GF-D8 (cell line): ENCODE results near the gene EVC.
A peak's percentile ranks its signal among the peaks of the same experiment; 100 is the strongest.
"Not testable (repeated sequence)": the region's sequence is repeated elsewhere in the genome, so short reads cannot be mapped to it uniquely, and the experiment has no call there.

ENCODE experiments used
- DNase-seq: peaks from one replicate; lab custom pipeline; 2025; lab: John Stamatoyannopoulos, UW

The EVC gene

DNA sequence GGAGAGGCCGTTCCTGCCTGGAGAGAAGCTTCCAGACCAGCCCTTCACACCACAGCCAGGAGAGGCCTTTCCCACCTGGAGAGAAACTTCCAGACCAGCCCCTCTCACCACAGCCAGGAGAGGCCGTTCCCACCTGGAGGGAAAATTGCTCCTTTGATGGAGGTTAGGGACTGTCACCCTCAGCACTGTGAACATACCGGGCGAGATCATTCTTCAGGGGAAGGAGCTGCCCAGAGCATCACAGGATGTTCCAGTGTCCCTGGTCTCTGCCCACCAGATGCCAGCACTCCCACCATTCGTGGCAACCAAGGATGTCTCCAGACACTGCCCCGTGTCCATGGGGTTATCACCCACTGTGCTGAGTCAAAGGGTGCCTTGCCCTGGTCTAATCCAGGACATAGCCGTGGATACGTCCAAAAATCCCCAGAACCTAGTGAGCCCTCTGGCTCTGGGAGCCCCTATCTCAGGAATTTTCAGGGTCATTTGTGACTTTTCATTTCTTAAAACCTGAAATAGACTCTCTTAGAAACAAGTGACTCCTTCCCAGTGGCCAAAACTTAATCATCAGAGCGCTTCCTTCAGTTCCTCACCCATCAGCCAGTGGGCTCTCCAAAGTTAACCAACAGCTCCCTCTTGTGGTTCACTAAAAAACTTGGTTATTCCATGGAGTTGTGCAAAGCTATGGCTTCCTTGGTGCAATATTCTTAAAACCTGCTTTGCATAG is 101.7 kb downstream of the EVC start:
- peak; percentile 43 for DNase-seq

DNA sequence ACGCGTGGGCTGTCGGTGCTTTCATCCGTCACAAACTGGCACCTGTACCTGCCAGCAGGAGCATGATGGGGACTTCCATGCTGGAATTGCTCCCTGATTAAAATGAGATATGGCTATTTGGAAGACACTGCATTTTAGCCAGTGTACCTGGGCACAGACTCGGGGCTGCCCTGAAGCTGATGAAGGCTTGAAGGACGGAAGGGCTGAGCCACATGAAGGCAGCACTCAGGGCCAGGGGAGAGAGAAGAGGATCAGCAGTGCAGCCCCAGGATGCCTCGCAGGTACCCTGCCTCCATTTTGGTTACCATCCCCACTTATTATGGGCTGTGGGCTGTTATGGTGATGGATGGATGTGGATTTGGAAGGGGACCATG is 102.9 kb downstream of the EVC start:
- DNase-seq: no peak

DNA sequence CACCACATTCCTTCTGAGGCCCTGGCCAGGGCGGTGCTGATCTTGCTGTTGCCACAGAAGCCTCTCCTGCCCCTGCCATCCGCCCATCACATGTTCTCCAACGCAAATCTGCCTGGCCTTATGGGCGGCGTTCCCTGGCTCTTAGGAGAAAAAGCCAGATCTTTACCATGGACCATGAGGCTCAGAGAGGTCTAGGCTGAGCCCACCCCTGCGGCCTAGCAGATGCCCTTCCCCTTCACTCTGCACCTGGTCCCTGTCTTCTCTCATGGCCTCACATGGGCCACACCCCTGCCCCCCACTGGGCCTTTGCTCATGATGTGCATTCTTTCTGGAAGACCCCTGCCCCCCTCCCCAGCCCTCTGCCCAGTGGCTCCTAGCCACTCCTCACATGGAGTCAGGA is 103.4 kb downstream of the EVC start:
- no peak for DNase-seq

DNA sequence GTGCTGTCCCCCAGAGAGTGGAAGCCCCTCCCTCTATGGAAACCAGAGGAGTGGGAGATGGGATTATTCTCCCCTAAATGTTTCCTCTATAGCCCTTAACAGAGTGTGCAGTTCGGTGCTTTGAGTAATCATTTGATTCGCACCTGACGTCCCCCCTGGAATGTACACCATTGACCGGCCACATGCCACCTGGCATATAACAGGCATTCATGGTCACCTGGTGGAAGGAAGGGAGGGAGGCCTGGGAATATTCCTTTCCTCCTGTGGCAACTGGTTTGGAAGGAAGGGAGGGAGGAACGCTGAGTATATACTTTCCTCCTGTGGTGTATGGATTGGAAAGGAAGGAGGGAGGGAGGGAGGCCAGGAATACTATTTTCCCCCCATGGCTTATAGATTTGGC is 104.6 kb downstream of the EVC start:
- DNase-seq: no peak

DNA sequence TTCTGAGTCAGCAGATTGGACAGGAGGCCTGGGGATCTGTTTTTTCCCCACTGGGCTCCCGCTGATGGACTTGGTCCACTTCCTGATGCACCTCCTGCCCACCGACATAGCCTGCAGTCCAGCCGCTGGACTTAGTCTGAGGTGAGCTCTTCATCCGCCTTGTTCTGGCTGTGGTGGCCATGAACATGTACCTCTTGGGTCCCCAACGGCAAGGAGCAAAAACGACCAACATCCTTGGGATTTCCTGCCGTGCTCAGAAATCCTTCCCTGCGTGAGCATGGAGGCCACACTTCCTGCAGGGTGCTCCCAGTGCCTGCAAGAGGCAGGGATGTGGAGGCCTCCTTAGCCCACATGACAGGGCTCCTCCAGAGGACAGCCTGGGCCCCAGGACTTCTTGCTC is 105.1 kb downstream of the EVC start:
- DNase-seq: no peak

DNA sequence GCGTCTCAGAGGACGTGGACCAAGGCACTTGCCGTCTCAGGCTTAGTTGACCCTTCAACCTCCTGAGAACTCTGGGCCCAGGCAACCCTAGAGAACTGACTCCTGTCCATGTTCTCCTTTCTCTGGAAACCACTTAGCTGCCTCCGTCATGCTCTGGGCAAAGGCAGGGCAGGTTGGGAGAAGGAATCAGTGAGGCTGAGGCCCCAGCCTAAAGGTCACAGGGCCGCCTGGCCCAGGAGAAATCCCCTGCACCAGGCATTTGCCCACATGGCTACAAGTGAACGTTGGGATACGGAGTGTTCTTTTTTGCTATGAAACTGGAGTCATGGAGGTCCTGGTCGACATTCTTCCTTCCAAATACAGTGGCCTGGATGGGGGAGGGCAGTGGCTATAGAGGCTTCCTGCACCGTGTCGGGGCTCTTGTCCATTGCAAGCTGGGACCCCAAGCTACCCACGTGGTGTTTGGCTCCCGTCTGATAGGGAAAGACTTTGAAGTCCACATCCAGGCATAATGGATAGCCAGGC is 105.9 kb downstream of the EVC start:
- DNase-seq: no peak

DNA sequence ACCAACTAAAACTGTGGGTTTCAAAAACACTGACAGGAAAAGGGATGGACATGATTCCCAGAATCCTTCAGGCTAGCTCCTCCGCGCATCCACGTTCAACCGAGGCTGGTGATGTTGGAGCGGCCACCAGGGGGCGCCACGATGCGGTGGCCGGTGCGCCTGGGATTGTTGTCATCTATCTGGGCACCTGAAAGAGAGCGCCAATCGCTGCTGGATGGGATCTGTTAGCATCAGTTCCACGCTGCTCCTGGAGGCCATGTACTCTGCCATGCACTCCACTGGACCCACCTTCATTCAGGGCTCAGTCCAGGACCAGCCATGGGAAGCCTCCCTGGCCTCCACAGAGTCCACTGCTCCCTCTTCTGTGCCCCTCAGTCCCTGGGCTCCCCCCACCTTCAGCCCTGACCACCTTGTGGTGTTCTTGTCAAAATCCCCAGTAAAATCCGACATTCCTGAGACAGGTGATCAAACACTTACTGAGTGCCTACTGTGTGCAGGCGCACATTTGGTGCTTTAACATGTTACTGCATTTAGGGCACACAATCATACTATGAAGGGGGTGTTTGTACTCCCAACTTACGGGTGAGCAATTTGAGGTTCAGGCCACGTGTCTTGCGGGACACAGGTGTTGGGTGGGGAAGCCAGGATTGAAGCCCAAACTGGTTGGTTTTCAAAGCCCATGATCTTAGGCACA is 110.8 kb downstream of the EVC start:
- no peak for DNase-seq

DNA sequence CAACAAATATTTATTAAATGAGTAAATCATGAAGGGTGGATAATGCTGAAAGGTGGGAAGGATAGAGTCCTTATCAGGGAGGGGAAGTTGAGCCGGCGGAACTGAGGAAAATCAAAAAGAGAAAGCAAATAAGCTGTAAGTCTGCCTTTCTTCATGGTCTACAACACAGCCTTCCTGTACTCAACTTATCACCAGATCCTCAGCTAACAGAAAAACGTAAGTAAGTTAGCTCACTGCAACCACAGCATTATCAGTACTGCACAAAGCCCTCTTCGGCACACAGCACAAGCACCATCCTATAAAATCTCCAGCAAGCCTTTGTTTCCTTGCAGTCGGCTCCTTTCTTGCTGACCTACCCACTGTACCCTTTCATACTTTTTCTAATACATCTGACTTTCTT is 111.6 kb downstream of the EVC start:
- DNase-seq: peak; percentile 31

DNA sequence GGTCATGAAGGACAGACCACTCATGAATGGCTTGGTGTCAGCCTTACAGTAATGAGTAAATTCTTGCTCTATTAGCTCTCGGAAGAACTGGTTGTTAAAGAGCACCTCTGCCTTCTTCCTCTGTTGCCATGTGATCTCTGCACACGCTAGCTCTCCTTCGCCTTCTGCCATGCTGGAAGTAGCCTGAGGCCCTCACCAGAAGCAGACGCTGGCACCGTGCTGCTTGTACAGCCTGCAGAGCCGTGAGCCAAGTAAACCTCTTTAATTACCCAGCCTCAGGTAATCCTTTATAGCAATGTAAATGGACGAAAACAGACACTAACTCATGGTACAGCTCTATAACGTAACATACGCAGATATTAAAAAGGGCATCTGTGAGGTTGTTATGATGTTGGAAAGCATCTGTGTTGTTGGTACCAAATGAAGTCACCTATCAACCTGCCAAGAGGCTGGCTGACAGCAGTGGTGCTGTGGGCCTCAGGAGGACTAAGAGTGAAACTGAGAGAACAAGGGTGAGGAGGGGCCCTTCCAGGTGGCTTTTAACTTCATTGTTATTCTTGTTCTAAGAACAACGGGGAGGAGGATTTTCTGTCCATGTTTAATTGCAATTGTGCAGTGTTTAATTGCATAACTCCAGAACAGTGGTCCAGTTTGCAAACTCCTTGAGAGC is 112.7 kb downstream of the EVC start:
- no peak for DNase-seq

DNA sequence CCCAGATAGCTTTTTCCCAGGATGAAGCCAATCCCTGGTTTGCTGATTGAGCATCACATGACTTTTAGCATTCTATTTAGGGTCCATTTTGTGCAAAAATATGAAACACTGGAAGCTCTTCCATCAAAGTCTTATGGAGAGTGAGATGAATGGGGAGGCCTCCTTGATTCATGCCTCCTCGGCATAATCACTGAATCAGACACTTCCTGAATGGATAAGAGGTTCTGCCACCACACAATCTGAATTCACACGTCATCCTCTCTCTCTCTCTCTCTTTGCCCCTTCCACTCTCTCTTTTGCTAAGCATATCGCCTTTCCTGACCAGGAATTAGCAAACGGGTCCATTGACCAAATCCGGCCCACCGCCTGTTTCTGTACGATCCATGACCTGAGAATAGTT is 113.2 kb downstream of the EVC start:
- no peak for DNase-seq

DNA sequence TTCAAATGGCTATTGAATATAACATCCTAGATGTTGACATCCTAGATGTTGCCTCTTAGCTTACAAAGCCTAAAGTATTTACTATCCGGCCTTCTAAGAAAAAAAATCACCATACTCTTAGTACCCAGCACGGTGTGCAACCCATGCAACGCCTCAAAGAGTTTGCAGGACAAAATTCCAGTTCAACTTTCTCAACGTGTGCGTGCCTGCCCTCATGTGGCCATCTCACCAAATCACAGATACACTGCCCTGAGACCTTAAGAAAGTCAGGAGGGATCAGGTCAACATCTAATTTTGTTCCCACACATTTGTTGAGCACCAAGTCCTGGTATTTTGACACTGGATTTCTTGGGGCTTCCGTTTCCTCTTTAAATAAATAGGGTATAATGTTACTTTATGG is 113.6 kb downstream of the EVC start:
- DNase-seq: no peak

DNA sequence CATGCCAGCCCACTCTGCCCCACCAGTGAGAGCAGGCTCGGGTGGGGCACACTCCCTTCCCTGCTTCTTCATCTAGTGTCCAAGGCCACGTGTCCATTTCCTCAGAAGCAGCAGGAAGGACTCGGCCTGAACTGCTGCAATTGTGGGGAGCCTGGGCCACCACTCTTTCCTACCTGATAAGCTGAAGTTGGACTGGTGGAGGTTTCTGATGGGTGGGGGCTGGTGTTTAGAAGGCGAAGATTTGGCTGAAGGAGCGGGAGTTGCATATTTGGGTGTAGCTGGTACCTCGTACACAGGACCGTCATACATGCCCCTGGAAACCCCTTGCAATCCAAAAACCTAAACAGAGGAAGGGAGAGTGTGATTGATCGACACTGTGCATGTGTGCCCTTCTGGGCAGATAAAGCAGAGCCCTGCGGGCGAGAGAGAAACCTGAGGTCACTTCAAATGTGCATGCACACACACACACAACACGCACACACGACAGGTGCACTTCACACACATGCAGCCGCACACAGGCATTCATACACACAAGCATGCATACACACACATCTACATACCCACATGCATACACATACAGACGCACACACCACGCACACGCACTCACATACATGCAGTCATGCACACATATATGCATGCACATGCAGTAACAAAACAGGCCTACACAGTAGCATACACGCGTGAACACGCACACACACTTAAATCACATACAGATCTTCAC is 114.5 kb downstream of the EVC start:
- DNase-seq: no peak

DNA sequence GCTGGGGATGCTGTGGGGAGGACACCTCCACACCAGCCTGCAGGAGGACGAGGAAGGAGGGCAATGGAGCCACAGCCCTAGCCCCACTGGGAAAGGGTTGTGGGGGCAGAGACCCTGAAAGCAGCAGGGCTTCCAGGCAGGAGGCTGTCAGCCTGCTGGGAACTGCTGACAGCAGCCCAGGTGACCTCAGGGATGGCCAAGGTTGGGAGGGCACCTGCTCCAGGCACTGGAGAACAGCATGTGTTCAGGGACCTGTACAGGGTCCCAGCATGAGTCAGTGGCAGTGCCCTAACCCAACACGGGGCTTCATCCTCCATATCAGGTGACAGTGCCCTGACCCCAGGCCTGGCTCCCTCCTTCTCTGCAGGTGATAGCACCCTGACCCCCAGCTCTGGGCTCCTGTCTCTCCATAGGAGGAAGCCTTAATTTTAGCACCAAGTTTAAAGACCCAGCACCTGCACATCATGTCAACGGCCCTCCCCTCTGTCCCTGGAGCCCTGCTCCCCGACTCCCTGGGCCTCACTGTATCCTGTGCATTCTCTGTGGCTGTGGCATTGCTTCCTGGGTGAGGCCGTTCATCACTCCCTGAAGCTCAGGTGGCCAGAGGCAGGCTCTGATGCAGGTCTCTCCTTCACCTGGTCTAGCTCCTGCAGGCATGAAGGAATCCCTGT is 115.6 kb downstream of the EVC start:
- DNase-seq: peak; percentile 65

DNA sequence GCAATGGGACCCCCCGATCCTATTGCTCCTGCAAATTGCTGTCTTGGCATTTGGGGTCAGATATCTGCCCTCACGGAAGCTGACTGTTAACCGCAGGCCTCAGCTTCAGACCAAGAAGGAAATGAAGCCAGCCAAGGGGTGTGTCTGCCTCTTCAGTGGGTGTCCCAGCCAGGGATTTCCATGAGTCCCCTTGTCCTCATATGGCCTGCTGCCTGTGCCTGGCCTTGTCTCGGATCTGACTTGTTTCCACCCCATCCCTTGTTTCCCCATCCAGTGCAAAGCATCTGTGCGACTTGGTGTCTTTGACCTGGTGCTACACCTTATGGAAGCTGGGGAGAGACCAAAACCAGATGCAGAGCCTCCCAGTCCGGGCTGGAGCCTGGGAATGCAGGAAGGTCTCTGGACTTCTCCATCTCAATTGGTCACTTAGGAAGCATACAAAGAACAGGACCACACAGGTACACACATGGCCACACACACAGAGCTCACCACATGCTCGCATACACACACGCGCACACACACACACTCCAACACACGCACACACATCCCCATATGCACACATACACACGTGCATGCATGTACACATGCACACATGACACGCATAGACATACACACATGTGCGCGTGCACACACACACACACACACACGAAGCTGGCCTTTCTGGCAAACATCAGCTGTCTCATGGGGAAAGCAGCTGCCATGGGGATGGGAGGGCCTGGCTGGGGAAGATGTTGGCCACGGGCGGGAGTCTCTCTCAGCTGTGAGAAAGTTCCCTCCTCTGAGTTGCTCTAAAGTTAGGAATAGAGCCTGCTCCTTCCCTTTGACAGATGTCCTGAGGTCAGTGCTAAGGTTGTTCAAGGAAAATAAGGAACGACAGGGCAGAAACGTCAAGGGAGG is 116.4 kb downstream of the EVC start:
- peak; percentile 89 for DNase-seq

DNA sequence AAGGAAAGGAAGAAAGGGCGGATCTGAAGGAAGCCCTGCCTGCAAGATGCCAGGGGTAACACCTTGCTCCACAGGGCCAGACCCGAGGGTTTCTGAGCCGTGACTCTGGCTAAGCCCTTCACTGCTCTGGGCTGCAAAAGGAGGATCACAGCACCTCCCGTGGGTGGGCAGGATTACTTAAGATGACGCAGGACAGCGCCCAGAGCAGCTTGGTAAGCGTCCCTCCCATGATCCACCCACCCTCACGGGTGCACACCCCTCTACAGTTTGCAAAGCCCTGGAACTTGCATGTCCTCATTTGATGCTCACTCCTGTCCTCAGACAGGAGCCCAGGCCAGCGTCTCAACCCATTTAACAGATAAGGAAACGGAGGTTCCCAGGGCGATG is 117.0 kb downstream of the EVC start:
- DNase-seq: no peak

DNA sequence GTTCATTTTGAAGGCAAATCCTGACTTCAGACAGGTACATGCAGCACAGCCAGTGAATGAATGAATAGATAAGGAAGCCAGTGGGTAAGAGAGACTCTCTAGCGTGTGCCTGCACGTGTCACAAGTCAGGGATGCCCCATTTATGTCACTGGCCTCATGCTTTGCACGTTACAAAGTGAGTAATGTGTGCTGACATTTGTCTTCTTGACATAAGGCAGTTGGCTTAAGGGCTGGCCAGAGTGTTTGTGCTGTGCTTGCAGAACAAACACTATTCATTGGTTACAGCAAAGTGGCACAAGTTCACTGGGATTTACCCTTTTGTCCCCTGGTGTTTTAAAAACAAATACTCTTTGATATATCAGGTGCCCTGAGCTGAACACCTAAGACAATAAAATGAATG is 125.9 kb downstream of the EVC start:
- no peak for DNase-seq

DNA sequence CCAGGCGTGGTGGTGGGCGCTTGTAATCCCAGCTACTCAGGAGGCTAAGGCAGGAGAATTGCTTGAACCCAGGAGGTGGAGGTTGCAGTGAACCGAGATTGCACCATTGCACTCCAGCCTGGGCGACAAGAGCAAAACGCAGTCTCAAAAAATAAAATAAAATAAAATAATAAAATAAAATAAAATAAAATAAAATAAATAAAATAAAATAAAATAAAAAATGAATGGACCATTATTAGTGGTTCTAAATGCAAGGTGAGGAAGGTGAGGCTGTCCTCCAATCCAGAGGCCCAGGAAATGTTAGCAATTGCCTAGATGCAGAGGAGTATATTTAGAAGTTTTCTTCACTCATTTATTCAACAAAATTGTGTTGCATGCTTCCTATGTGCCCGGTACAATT is 126.5 kb downstream of the EVC start:
- not testable (repeated sequence) for DNase-seq

DNA sequence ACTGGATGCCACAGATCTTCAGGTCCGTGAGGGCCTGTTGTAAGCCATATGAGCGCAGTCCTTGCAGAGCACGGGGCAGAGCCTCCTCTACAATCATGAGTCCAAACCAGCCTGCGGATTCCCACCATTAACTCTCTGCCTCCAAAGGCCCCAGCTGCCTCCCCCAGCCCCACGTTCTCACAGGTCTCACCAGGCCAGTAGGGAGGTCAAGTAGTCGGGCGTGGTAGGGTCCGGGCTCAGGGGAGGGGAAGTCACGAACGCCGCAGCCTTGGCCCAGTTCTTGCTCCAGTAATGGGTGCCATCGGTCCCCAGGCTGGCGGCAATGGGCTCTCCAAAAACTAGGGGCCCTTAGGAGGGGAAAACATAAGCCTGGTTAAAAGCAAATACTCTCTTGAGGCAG is 128.3 kb downstream of the EVC start:
- no peak for DNase-seq

DNA sequence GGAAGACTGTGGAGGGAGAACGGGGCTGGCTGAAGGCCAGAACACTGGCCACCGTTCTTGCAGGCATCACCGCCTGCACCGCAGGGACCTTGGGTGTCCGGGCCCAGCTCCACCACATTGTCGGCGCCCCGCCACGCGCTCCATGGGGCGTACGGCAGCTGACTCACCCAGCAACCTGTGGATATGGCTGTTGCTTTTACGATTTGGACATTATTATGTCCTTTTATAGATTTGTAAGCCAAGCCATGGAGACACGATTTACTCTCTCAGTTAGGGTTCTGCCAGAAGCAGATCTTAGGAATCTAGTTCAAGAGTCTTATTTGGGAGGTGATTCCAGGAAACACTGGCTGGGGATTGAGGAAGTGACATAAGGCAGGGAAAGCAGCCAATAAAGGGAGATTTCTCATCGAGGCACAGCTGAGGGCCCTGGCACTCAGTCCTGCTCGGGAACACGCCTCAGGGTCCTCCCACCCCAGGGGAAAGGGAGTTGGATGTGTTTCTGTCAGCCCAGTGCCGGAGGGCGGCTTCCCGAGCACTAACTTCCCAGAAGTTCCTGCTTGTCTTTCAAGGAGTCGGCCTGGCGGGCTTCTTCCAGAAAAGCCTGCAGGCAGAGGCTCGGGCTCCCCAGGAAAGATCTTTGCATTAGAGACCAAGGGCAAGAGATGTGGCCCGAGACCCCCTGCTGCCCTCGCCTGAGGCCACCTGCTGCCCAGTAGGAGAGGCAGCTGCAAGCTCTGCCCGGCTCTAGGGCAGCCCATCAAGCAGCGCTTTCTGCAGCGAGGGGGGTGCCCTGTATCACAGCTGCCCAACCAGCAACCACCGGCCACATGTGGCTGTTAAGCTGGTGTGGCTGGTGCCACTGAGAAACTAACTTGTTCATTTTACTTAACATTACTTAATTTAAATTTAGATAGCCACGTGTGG is 129.0 kb downstream of the EVC start:
- DNase-seq: no peak

DNA sequence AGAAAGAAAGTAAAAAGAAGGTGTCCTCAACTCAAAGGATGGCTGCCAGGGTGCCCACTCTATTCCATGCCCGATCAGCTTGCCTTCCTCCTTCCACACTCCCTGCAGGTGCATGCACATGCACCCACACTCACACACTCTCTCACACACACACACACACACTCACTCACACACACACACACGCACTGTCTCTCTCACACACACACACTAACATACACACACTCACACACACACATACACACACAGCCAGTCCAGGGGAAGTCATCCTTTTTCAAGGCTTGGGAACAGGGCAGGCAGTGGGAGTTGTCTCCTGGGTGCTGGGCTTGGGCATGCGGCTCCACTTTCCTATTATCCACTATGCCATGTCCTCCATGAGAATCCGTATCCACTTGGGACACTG is 131.5 kb downstream of the EVC start:
- no peak for DNase-seq
